Lung (tissue), 12 donors: Measurements from ENCODE around the gene BTN2A1. TPM values are rescaled to one million over a fixed set of nuclear protein-coding genes. Genes with fewer than 3 reads are reported as not detected.
A peak's percentile ranks its signal among the peaks of the same experiment; 100 is the strongest.

Experiments used
- ATAC-seq: fragments of 200-7000 bp; cut with Tn5 transposase; one replicate; pipeline ENCODE4 v1.9.1; 2020; ENCODE audit warnings: moderate number of reproducible peaks; ENCODE audit not compliant: insufficient read depth, low FRiP score
- DNase-seq, 3 donors: peaks; one replicate each; pipeline ENCODE4 v3.0.0-alpha.2; 2013 to 2017
- H3K27ac ChIP-seq, 2 donors: one replicate each; pipeline ENCODE4 v1.5.1; 2013; ENCODE audit warnings: mild to moderate bottlenecking in 2 of 2, moderate library complexity in 2 of 2, control low read depth in 1 of 2, inconsistent platforms in 1 of 2, low read depth in 1 of 2, low read length in 1 of 2
- H3K27me3 ChIP-seq, 3 donors: one replicate each; pipeline ENCODE4 v1.5.1; 2013; ENCODE audit warnings: low read length in 2 of 3; ENCODE audit not compliant: control insufficient read depth in 3 of 3, insufficient read depth in 3 of 3
- H3K36me3 ChIP-seq, 4 donors: one replicate each; pipeline ENCODE4 v1.5.1; 2013; ENCODE audit warnings: low read length in 4 of 4, mild to moderate bottlenecking in 1 of 4, moderate library complexity in 1 of 4; ENCODE audit not compliant: control insufficient read depth in 4 of 4, insufficient read depth in 4 of 4
- H3K4me1 ChIP-seq, 5 donors: one replicate each; pipeline ENCODE4 v1.5.1; 2013; ENCODE audit warnings: low read length in 5 of 5, mild to moderate bottlenecking in 2 of 5, moderate library complexity in 1 of 5; ENCODE audit not compliant: control insufficient read depth in 5 of 5, insufficient read depth in 5 of 5
- H3K4me3 ChIP-seq: one replicate; pipeline ENCODE4 v1.5.1; 2013; ENCODE audit warnings: mild to moderate bottlenecking, control low read depth, moderate library complexity
- H3K9ac ChIP-seq, 2 donors: one replicate each; pipeline ENCODE4 v1.5.1; 2013; ENCODE audit warnings: low read length in 2 of 2, control low read depth in 1 of 2; ENCODE audit not compliant: insufficient read depth in 1 of 2
- H3K9me3 ChIP-seq, 4 donors: one replicate each; pipeline ENCODE4 v1.5.1; 2013; ENCODE audit warnings: low read length in 3 of 4, mild to moderate bottlenecking in 1 of 4, moderate library complexity in 1 of 4; ENCODE audit not compliant: control insufficient read depth in 4 of 4, insufficient read depth in 3 of 4
- CTCF ChIP-seq: IDR thresholded peaks from 2 replicates; pipeline ENCODE4 v1.5.1; 2012; ENCODE audit warnings: mild to moderate bottlenecking; ENCODE audit errors: control extremely low read depth, extremely low read depth
- WGBS, 2 donors: extraction: QIAGEN DNeasy Blood & Tissue Kit; methylation state at CpG; one replicate each; pipeline ENCODE4 v1.1.7; 2013; 5-methylcytosine and 5-hydroxymethylcytosine counted together
- polyA plus RNA-seq, 2 donors: library from polyadenylated mRNA; stranded (reverse); fragments of 200-250 nt; gene quantifications; one replicate each; pipeline ENCODE4 v1.2.1, GENCODE V29; 2013
- total RNA-seq, 2 donors: library from RNA; depleted of rRNA in 1 of 2; stranded (reverse); fragments of >200 nt in 1 of 2; gene quantifications; one replicate each; pipeline ENCODE4 v1.2.1, GENCODE V29; 2014 to 2021
- donor health status: control.
- donor health status: control.
- donor health status: Bipolar disorder and iron deficiency.
- donor health status: healthy.
- donor health status: DM: yes; HTN: yes; CAD: no.

The BTN2A1 gene
- total and polyA plus RNA-seq, 4 donors: 12.4 to 35.3 (median 21.8) TPM

GRCh38 chr6:26464416-26465131, 6.8 kb downstream of the BTN2A1 start:
- Histone ChIP-seq H3K27me3 (no peaks in the 10 kb centered on the region), H3K4me3 (no peak overlapping the region), H3K4me1 (peaks cover 4 to 10% (median 8%) of the 10 kb centered on the region in 5 donors), H3K27ac (no peak overlapping the region), H3K9ac (no peak overlapping the region), H3K36me3 (peaks cover 25 to 63% (median 55%) of the 10 kb centered on the region in 4 donors), H3K9me3 (no peaks in the 10 kb centered on the region)
- 96 to 97% methylated on average over 7 of the region's 7 CpGs for WGBS, 2 donors
- DNase-seq (no peak), ATAC-seq (no peak)
- no peak for TF ChIP-seq CTCF

- no peak for ATAC-seq
- Histone ChIP-seq H3K36me3 (peaks cover 25 to 54% (median 53%) of the 10 kb centered on the region in 4 donors), H3K27ac (no peak overlapping the region), H3K9me3 (no peaks in the 10 kb centered on the region), H3K27me3 (no peaks in the 10 kb centered on the region), H3K4me3 (no peak overlapping the region), H3K4me1 (peaks cover 0 to 4% (median 3%) of the 10 kb centered on the region in 5 donors), H3K9ac (no peak overlapping the region)
- TF ChIP-seq CTCF: no peak
- WGBS, 2 donors: 83 to 93% methylated on average over 3 of the region's 3 CpGs
- no peak for DNase-seq
These were observed 8.0 kb downstream of the BTN2A1 start for GRCh38 chr6:26465776-26466175.

- Histone ChIP-seq H3K9me3 (no peaks in the 10 kb centered on the region), H3K36me3 (peaks cover 24 to 39% (median 35%) of the 10 kb centered on the region in 4 donors), H3K4me3 (no peak overlapping the region), H3K9ac (no peak overlapping the region), H3K27ac (peak overlapping the region in 1 of 2 donors; percentile 26), H3K27me3 (no peaks in the 10 kb centered on the region), H3K4me1 (no peaks in the 10 kb centered on the region)
- TF ChIP-seq CTCF: no peak
- ATAC-seq (no peak), DNase-seq (no peak)
- WGBS, 2 donors: 95 to 96% methylated on average over 2 of the region's 2 CpGs
These were observed 11.1 kb downstream of the BTN2A1 start for GRCh38 chr6:26468829-26469228.
